HCT116 (cell line): ENCODE measurements around the gene FILIP1. TPM values are rescaled to one million over a fixed set of nuclear protein-coding genes. Genes with fewer than 3 reads are reported as not detected.

ENCODE experiments used
- ATAC-seq: fragments of 200-7000 bp; cut with Tn5 transposase; 2 replicates; pipeline ENCODE4 v1.9.1; 2020; ENCODE audit warnings: mild to moderate bottlenecking, moderate library complexity
- BruUV-seq: library from RNA; stranded (reverse); fragments of 400-500 nt; replicated peaks from 2 replicates; lab custom pipeline; 2021; lab: Mats Ljungman, UMichigan
- CTCF ChIA-PET: fragments of 300-600 bp; sonication (Branson Sonifier 250); formaldehyde crosslinking; loops from one replicate; lab custom pipeline; 2021; ENCODE audit warnings: antibody characterized with exemption; lab: Charles Lee
- POLR2A ChIA-PET: fragments of 300-600, 350-600 bp; sonication (Branson Sonifier 250); formaldehyde crosslinking; loops from one replicate; lab custom pipeline; 2021; ENCODE audit warnings: antibody characterized with exemption; lab: Charles Lee
- RAD21 ChIA-PET, 2 experiments: fragments of 300-600 bp; sonication (Branson Sonifier 250); formaldehyde crosslinking; loops; one replicate each; lab custom pipeline; 2023; ENCODE audit warnings: low total read pairs in 2 of 2; ENCODE audit not compliant: uncharacterized antibody in 2 of 2, unreplicated experiment in 2 of 2, low non-redundant PET in 1 of 2; lab: Charles Lee
- DNase-seq: peaks from one replicate; pipeline ENCODE4 v3.0.0-alpha.2; 2010; ENCODE audit warnings: low read depth, low spot score
- H2AFZ ChIP-seq: fragments of 200-600 bp; shearing (Covaris generic), sonication (generic); 2 replicates; pipeline ENCODE4 v1.6.1; 2017; ENCODE audit warnings: low read depth, mixed run types, mixed read lengths, antibody characterized with exemption, low read length; ENCODE audit not compliant: poor library complexity, severe bottlenecking
- H3K27ac ChIP-seq: 2 replicates; pipeline ENCODE4 v1.5.1; 2012; ENCODE audit warnings: low read depth, low read length
- H3K27me3 ChIP-seq: fragments of 200-600 bp; sonication (generic); 2 replicates; pipeline ENCODE4 v1.6.1; 2016; ENCODE audit warnings: mixed run types, low read length, mixed read lengths; ENCODE audit not compliant: insufficient read depth
- H3K36me3 ChIP-seq, 2 experiments: fragments of 200-500 bp in 1 of 2; fragments of 200-600 bp in 1 of 2; sonication (Bioruptor generic) in 1 of 2; sonication (generic) in 1 of 2; 2 replicates each; pipeline versions ENCODE4 v1.5.1 to v1.6.1; 2014 to 2016; ENCODE audit warnings: low read length in 2 of 2, inconsistent platforms in 1 of 2, mixed read lengths in 1 of 2, mixed run types in 1 of 2; ENCODE audit not compliant: insufficient read depth in 2 of 2, control insufficient read depth in 1 of 2
- H3K4me1 ChIP-seq, 2 experiments: fragments of 200-600 bp in 1 of 2; sonication (generic) in 1 of 2; 2 replicates each; pipeline versions ENCODE4 v1.5.1 to v1.6.1; 2012 to 2017; ENCODE audit warnings: low read length in 2 of 2, inconsistent platforms in 1 of 2, mild to moderate bottlenecking in 1 of 2, mixed read lengths in 1 of 2, mixed run types in 1 of 2, moderate library complexity in 1 of 2; ENCODE audit not compliant: insufficient read depth in 2 of 2, control insufficient read depth in 1 of 2
- H3K4me2 ChIP-seq: fragments of 200-600 bp; sonication (generic); 2 replicates; pipeline ENCODE4 v1.6.1; 2017; ENCODE audit warnings: mixed run types, low read length, mixed read lengths
- H3K4me3 ChIP-seq, 2 experiments: fragments of 200-600 bp in 1 of 2; sonication (generic) in 1 of 2; replicated peaks in 1 of 2; 2 replicates each; pipeline ENCODE4 v1.5.1; 2011 to 2016; ENCODE audit warnings: low read length in 2 of 2, control low read depth in 1 of 2, low read depth in 1 of 2, mild to moderate bottlenecking in 1 of 2, mixed read lengths in 1 of 2, mixed run types in 1 of 2
- H3K79me2 ChIP-seq: fragments of 200-600 bp; sonication (generic); 2 replicates; pipeline ENCODE4 v1.6.1; 2017; ENCODE audit warnings: mild to moderate bottlenecking, mixed run types, low read length, moderate library complexity, mixed read lengths; ENCODE audit not compliant: insufficient read depth
- H3K9ac ChIP-seq: fragments of 200-600 bp; sonication (generic); 2 replicates; pipeline ENCODE4 v1.6.1; 2016; ENCODE audit warnings: low read length, mixed read lengths
- H3K9me2 ChIP-seq: fragments of 200-600 bp; sonication (generic), shearing (Covaris generic); 2 replicates; pipeline ENCODE4 v1.6.1; 2017; ENCODE audit warnings: mixed run types, mild to moderate bottlenecking, moderate library complexity; ENCODE audit not compliant: insufficient read depth
- H3K9me3 ChIP-seq, 2 experiments: fragments of 200-500 bp in 1 of 2; fragments of 200-600 bp in 1 of 2; sonication (Bioruptor generic) in 1 of 2; sonication (generic) in 1 of 2; 2 replicates each; pipeline ENCODE4 v1.6.1; 2014 to 2017; ENCODE audit warnings: low read length in 2 of 2, mixed read lengths in 2 of 2, inconsistent platforms in 1 of 2, low read depth in 1 of 2, mild to moderate bottlenecking in 1 of 2, mixed run types in 1 of 2, moderate library complexity in 1 of 2; ENCODE audit not compliant: control insufficient read depth in 1 of 2, insufficient read depth in 1 of 2
- H4K20me1 ChIP-seq: fragments of 200-600 bp; sonication (generic), shearing (Covaris generic); 2 replicates; pipeline ENCODE4 v1.6.1; 2017; ENCODE audit warnings: mixed run types, mild to moderate bottlenecking, moderate library complexity; ENCODE audit not compliant: insufficient read depth
- ATF3 ChIP-seq: IDR thresholded peaks from 2 replicates; pipeline ENCODE4 v1.6.1; 2012
- CBX3 ChIP-seq: IDR thresholded peaks from 2 replicates; pipeline ENCODE4 v1.6.1; 2012; ENCODE audit warnings: low read depth
- CEBPB ChIP-seq: IDR thresholded peaks from 2 replicates; pipeline ENCODE4 v1.6.1; 2012; ENCODE audit warnings: low read depth
- ELF1 ChIP-seq: IDR thresholded peaks from 2 replicates; pipeline ENCODE4 v1.6.1; 2012; ENCODE audit warnings: low read depth, borderline replicate concordance
- EZH2 ChIP-seq: fragments of 200-600 bp; sonication (generic); IDR thresholded peaks from 2 replicates; pipeline ENCODE4 v1.6.1; 2017; ENCODE audit warnings: antibody characterized with exemption, mixed run types
- FOSL1 ChIP-seq: IDR thresholded peaks from 2 replicates; pipeline ENCODE4 v1.6.1; 2012; ENCODE audit warnings: low read depth
- JUND ChIP-seq: IDR thresholded peaks from 2 replicates; pipeline ENCODE4 v1.6.1; 2012
- POLR2A ChIP-seq: IDR thresholded peaks from 2 replicates; pipeline ENCODE4 v1.7.0; 2011; ENCODE audit warnings: borderline replicate concordance; ENCODE audit not compliant: insufficient read depth, insufficient read length; ENCODE audit errors: extremely low read depth
- RAD21 ChIP-seq: IDR thresholded peaks from 2 replicates; pipeline ENCODE4 v1.6.1; 2012; ENCODE audit warnings: low read depth, mild to moderate bottlenecking
- REST ChIP-seq: IDR thresholded peaks from 2 replicates; pipeline ENCODE4 v1.6.1; 2012; ENCODE audit warnings: low read depth
- SIN3A ChIP-seq: IDR thresholded peaks from 2 replicates; pipeline ENCODE4 v1.6.1; 2012; ENCODE audit warnings: low read depth
- SP1 ChIP-seq: IDR thresholded peaks from 2 replicates; pipeline ENCODE4 v1.6.1; 2012; ENCODE audit warnings: low read depth
- SRF ChIP-seq: IDR thresholded peaks from 2 replicates; pipeline ENCODE4 v1.6.1; 2012; ENCODE audit warnings: low read depth
- TCF7L2 ChIP-seq: IDR thresholded peaks from 2 replicates; pipeline ENCODE4 v1.7.0; 2011; ENCODE audit warnings: borderline replicate concordance, inconsistent platforms; ENCODE audit not compliant: insufficient read depth, insufficient read length; ENCODE audit errors: extremely low read depth
- YY1 ChIP-seq: IDR thresholded peaks from 2 replicates; pipeline ENCODE4 v1.6.1; 2011; ENCODE audit warnings: low read length, low read depth, moderate library complexity, mild to moderate bottlenecking; ENCODE audit not compliant: insufficient replicate concordance; ENCODE audit errors: extremely low read depth
- ZBTB33 ChIP-seq: IDR thresholded peaks from 2 replicates; pipeline ENCODE4 v1.6.1; 2011; ENCODE audit warnings: mild to moderate bottlenecking, low read length, moderate library complexity; ENCODE audit not compliant: insufficient replicate concordance; ENCODE audit errors: extremely low read depth
- ZNF274 ChIP-seq: fragments of 200-500 bp; sonication (Bioruptor generic); IDR thresholded peaks from 2 replicates; pipeline ENCODE4 v1.6.1; 2014; ENCODE audit warnings: mild to moderate bottlenecking, low read depth, low read length, inconsistent platforms
- intact Hi-C: fragments of 100-400 bp; cut with micrococcal nuclease; formaldehyde crosslinking; loops from 2 replicates; pipeline ENCODE4 v1.10.0; 2022
- total RNA-seq: library from RNA; stranded (reverse); gene quantifications from one replicate; pipeline ENCODE4 v1.2.1, GENCODE V29; 2021; ENCODE audit not compliant: unreplicated experiment

Gene FILIP1
- total RNA-seq, 1 experiment from 2014 or later = 0.05 TPM

- TF ChIP-seq FOSL1 (no peak), EZH2 (no peak), JUND (no peak), CEBPB (no peak), RAD21 (no peak), ELF1 (no peak)
Measured at GRCh38 chr6:75486850-75487518, 6.6 kb downstream of the FILIP1 start (continued).

GRCh38 chr6:75484535-75484934 is 9.1 kb downstream of the FILIP1 start:
- ChIA-PET RAD21 (no interaction called here), POLR2A (no interaction called here), CTCF (no interaction called here)
- no TSS peak for BruUV-seq
- Histone ChIP-seq H3K9me3 (no peaks in the 10 kb centered on the region), H3K4me1 (no peaks in the 10 kb centered on the region), H3K9me2 (no peaks in the 10 kb centered on the region), H3K27ac (no peak overlapping the region), H4K20me1 (no peaks in the 10 kb centered on the region), H3K36me3 (no peaks in the 10 kb centered on the region), H2AFZ (no peak overlapping the region), H3K9ac (no peak overlapping the region), H3K4me3 (no peak overlapping the region), H3K4me2 (no peak overlapping the region), H3K27me3 (no peaks in the 10 kb centered on the region), H3K79me2 (no peaks in the 10 kb centered on the region)
- no peak for DNase-seq
- intact Hi-C loops = no loop called here
- ATAC-seq = no peak
- TF ChIP-seq CBX3 = no peak
- no peak for TF ChIP-seq ZBTB33
- no peak for TF ChIP-seq YY1
- TF ChIP-seq SIN3A = no peak
- TF ChIP-seq TCF7L2 = no peak
- TF ChIP-seq REST = no peak
- no peak for TF ChIP-seq RAD21
- TF ChIP-seq ATF3 = no peak
- no peak for TF ChIP-seq FOSL1
- no peak for TF ChIP-seq SP1
- TF ChIP-seq ZNF274 = no peak
- no peak for TF ChIP-seq POLR2A
- no peak for TF ChIP-seq SRF
- no peak for TF ChIP-seq EZH2
